ENCODE data around the gene CYSLTR2. TPM values are rescaled to one million over a fixed set of nuclear protein-coding genes. Genes with fewer than 3 reads are reported as not detected.
A peak's percentile ranks its signal among the peaks of the same experiment; 100 is the strongest.

The CYSLTR2 gene
- total and polyA plus RNA-seq, 2 of the 8 experiments (the other 6 are each of a cell fraction or from before 2014, with no cell fraction given): not detected

GRCh38 chr13:48760626-48761025, 106.9 kb downstream of the CYSLTR2 start:
- POLR2A ChIA-PET (ENCODE audit: partially characterized antibody): no interaction called here
- Histone ChIP-seq H3K23me2 (ENCODE audit: low read depth, low read length) (no peaks in the 10 kb centered on the region), H3K79me2 (ENCODE audit: control insufficient read depth in 1 of 2, insufficient read depth in 2 of 2, low read length in 2 of 2) (no peaks in the 10 kb centered on the region), H3K27ac (ENCODE audit: low read depth, low read length) (no peak overlapping the region), H3K4ac (replicated peaks; ENCODE audit: insufficient read length, low read depth, low read length) (no peak overlapping the region), H2BK120ac (replicated peaks; ENCODE audit: low read depth, low read length) (no peak overlapping the region), H2AK5ac (ENCODE audit: low read depth, low read length) (no peak overlapping the region), H4K91ac (replicated peaks; ENCODE audit: insufficient read length, low read length) (no peak overlapping the region), H3K14ac (ENCODE audit: insufficient read length) (no peak overlapping the region), H4K20me1 (replicated peaks in 1 of 2; ENCODE audit: control insufficient read depth in 1 of 2, insufficient read depth in 2 of 2, low read length in 2 of 2) (no peaks in the 10 kb centered on the region), H3K4me2 (ENCODE audit: insufficient read depth in 1 of 2, low read depth in 2 of 2, low read length in 2 of 2) (no peak overlapping the region), H3K56ac (replicated peaks; ENCODE audit: insufficient read length, low read depth, low read length) (no peak overlapping the region), H3K36me3 (ENCODE audit: control insufficient read depth in 2 of 4, insufficient read depth in 4 of 4, low read length in 3 of 4) (no peaks in the 10 kb centered on the region), H4K8ac (ENCODE audit: extremely low read depth, insufficient read depth, low read length) (no peak overlapping the region), H3K4me3 (ENCODE audit: extremely low read depth in 1 of 4, insufficient read depth in 2 of 4, low read depth in 3 of 4, low read length in 4 of 4) (no peak overlapping the region), H3K9ac (replicated peaks in 1 of 4; ENCODE audit: extremely low read depth in 1 of 4, low read depth in 3 of 4, low read length in 3 of 4) (no peak overlapping the region), H2BK12ac (ENCODE audit: low read depth, low read length) (no peak overlapping the region), H2BK5ac (ENCODE audit: low read depth, low read length) (no peak overlapping the region), H3K9me3 (ENCODE audit: insufficient read depth in 2 of 2, low read depth in 1 of 2, low read length in 1 of 2) (peaks cover 8% of the 10 kb centered on the region in 2 experiments; a peak in 3 of 4 replicates), H2AFZ (ENCODE audit: low read length) (0 out of 2 replicates have a peak overlapping the region, but pooled peaks have one; percentile 50), H2BK20ac (ENCODE audit: low read length) (no peak overlapping the region), H3K18ac (ENCODE audit: extremely low read depth, low read length) (no peak overlapping the region), H3K79me1 (ENCODE audit: low read depth, low read length) (no peaks in the 10 kb centered on the region), H2BK15ac (ENCODE audit: low read length) (no peak overlapping the region), H4K5ac (ENCODE audit: insufficient read length, low read depth, low read length) (no peak overlapping the region), H3K4me1 (replicated peaks in 1 of 4; ENCODE audit: control insufficient read depth in 3 of 4, insufficient read depth in 4 of 4, low read length in 3 of 4) (peaks cover 0 to 3% (median 0%) of the 10 kb centered on the region in 4 experiments; a peak in 2 of 7 replicates), H3K27me3 (replicated peaks in 1 of 4; ENCODE audit: control insufficient read depth in 3 of 4, extremely low read depth in 1 of 4, insufficient read depth in 3 of 4, low read length in 3 of 4) (no peaks in the 10 kb centered on the region), H3K23ac (ENCODE audit: insufficient read length) (no peak overlapping the region)
- 88% methylated on average over 9 of the region's 9 CpGs; no CpG with 5 or more reads in 1 of the 2 experiments for WGBS, 2 experiments (ENCODE audit: extremely low coverage in 1 of 2, insufficient coverage in 1 of 2, insufficient read length in 1 of 2, insufficient replicate concordance in 2 of 2, low coverage in 1 of 2, low lambda C conversion rate in 2 of 2, missing lambda C conversion rate in 1 of 2)
- no peak for DNase-seq (ENCODE audit: low read depth in 1 of 2, low spot score in 2 of 2)
- CTCF ChIA-PET (ENCODE audit: partially characterized antibody): interaction anchor here (0.8 kb wide), 1 partner anchor 8 kb away, joined by 4 read pairs; no protein-coding TSS in a partner anchor
- no peak for FAIRE-seq
- TF ChIP-seq SRF (IDR thresholded peaks at IDR 0.05; ENCODE audit: low read depth, low read length): no peak
- no peak for TF ChIP-seq TAF1 (IDR thresholded peaks at IDR 0.05; ENCODE audit: low read depth, low read length)
- TF ChIP-seq MAFK (IDR thresholded peaks at IDR 0.05; ENCODE audit: low read depth, low read length): no peak
- no peak for TF ChIP-seq CTBP2 (IDR thresholded peaks at IDR 0.05; ENCODE audit: borderline replicate concordance, insufficient read depth, insufficient read length, low read length)
- no peak for TF ChIP-seq GABPA (IDR thresholded peaks at IDR 0.05; ENCODE audit: borderline replicate concordance, insufficient read depth, low read length)
- TF ChIP-seq, protein P1, sequence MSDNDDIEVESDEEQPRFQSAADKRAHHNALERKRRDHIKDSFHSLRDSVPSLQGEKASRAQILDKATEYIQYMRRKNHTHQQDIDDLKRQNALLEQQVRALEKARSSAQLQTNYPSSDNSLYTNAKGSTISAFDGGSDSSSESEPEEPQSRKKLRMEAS (IDR thresholded peaks at IDR 0.05): no peak
- no peak for TF ChIP-seq CBX5 (IDR thresholded peaks at IDR 0.05; ENCODE audit: low read depth, low read length)
- no peak for TF ChIP-seq JUND (IDR thresholded peaks at IDR 0.05; ENCODE audit: low read length)
- TF ChIP-seq FOSL1 (IDR thresholded peaks at IDR 0.05; ENCODE audit: insufficient read depth, low read depth, low read length): no peak
- TF ChIP-seq ZNF274 (IDR thresholded peaks at IDR 0.05; ENCODE audit: borderline replicate concordance, extremely low read depth, low read length): no peak
- TF ChIP-seq JUN (IDR thresholded peaks at IDR 0.05; ENCODE audit: low read depth, low read length): no peak
- no peak for TF ChIP-seq SIN3A (conservative IDR thresholded peaks at IDR 0.05 in 1 of 2, IDR thresholded peaks at IDR 0.05 in 1 of 2; ENCODE audit: low read depth in 1 of 2, low read length in 2 of 2)
- TF ChIP-seq RXRA (IDR thresholded peaks at IDR 0.05; ENCODE audit: insufficient read depth, low read depth, low read length): no peak
- no peak for TF ChIP-seq EZH2 (IDR thresholded peaks at IDR 0.05; ENCODE audit: low read depth, low read length, severe bottlenecking)
